ENCODE results near the gene SLBP. TPM values are rescaled to one million over a fixed set of nuclear protein-coding genes. Genes with fewer than 3 reads are reported as not detected.

The SLBP gene
- total and polyA plus RNA-seq, 2 donors (not counting 1 experiment from before 2014, with no cell fraction given) = 19.4 to 31.8 TPM

DNA sequence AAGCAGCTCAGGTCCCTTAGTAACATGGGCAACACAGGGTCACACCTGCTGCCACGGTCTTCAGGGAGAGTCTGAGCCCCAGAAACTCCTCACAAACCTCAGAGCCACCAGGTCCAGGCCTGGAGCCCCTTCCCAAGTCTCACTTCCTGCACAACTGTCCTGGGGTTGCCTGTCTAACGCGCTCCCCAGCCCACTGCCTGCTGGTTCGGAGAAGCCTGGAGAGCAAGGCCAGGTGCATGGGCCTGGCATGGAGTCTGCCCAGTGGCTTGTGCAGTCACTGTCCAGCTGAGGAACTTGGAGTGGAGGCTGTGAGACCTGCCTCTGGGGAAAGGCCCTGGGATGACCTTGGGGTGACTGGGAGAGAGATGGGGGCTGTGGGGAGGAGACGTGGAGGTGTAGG is 56.0 kb downstream of the SLBP start:
- TF ChIP-seq EZH2 (IDR thresholded peaks at IDR 0.05; ENCODE audit: borderline replicate concordance, insufficient read depth, low read depth, low read length, poor library complexity, severe bottlenecking) = no peak
- TF ChIP-seq, protein P1, sequence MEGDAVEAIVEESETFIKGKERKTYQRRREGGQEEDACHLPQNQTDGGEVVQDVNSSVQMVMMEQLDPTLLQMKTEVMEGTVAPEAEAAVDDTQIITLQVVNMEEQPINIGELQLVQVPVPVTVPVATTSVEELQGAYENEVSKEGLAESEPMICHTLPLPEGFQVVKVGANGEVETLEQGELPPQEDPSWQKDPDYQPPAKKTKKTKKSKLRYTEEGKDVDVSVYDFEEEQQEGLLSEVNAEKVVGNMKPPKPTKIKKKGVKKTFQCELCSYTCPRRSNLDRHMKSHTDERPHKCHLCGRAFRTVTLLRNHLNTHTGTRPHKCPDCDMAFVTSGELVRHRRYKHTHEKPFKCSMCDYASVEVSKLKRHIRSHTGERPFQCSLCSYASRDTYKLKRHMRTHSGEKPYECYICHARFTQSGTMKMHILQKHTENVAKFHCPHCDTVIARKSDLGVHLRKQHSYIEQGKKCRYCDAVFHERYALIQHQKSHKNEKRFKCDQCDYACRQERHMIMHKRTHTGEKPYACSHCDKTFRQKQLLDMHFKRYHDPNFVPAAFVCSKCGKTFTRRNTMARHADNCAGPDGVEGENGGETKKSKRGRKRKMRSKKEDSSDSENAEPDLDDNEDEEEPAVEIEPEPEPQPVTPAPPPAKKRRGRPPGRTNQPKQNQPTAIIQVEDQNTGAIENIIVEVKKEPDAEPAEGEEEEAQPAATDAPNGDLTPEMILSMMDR (IDR thresholded peaks at IDR 0.05) = no peak
- 90% methylated on average over 5 of the region's 5 CpGs for WGBS (ENCODE audit: insufficient coverage)
- Histone ChIP-seq H3K27me3 (replicated peaks in 1 of 4; ENCODE audit: control extremely low read depth in 1 of 4, control insufficient read depth in 3 of 4, insufficient read depth in 4 of 4, low read length in 3 of 4) (no peaks in the 10 kb centered on the region), H3K9ac (ENCODE audit: low read length) (no peak overlapping the region), H3K9me3 (ENCODE audit: control extremely low read depth in 1 of 3, control insufficient read depth in 2 of 3, insufficient read depth in 1 of 3, low read length in 2 of 3) (peaks cover 0 to 4% (median 0%) of the 10 kb centered on the region in 3 donors), H2AFZ (ENCODE audit: insufficient read depth, low read depth, low read length, poor library complexity, severe bottlenecking) (no peak overlapping the region), H4K20me1 (ENCODE audit: control insufficient read depth, insufficient read depth, low read length, poor library complexity, severe bottlenecking) (no peaks in the 10 kb centered on the region), H3K4me2 (replicated peaks; ENCODE audit: low read depth, low read length, poor library complexity, severe bottlenecking) (no peak overlapping the region), H3K36me3 (replicated peaks in 1 of 2; ENCODE audit: control extremely low read depth in 1 of 2, control insufficient read depth in 1 of 2, extremely low read depth in 1 of 2, insufficient read depth in 2 of 2, low read length in 1 of 2) (no peaks in the 10 kb centered on the region), H3K4me3 (ENCODE audit: control extremely low read depth in 1 of 5, extremely low read depth in 1 of 5, insufficient read depth in 1 of 5, low read depth in 2 of 5, low read length in 4 of 5) (no peak overlapping the region), H3K27ac (ENCODE audit: low read length in 2 of 2) (no peak overlapping the region), H3K4me1 (ENCODE audit: control insufficient read depth in 2 of 2, insufficient read depth in 2 of 2, low read length in 2 of 2) (no peaks in the 10 kb centered on the region), H3K79me2 (ENCODE audit: control insufficient read depth, insufficient read depth, low read length) (no peaks in the 10 kb centered on the region)
- no peak for ATAC-seq (ENCODE audit: low read depth)
- intact Hi-C loops (cut with micrococcal nuclease) = no loop called here
- ChIA-PET CTCF (no interaction called here), POLR2A (no interaction called here)
- H3K27ac Mint-ChIP-seq = no peak overlapping the region
- no peaks in the 10 kb centered on the region for H3K9me3 Mint-ChIP-seq (ENCODE audit: insufficient read depth)
- no peaks in the 10 kb centered on the region for H3K4me1 Mint-ChIP-seq
- no peaks in the 10 kb centered on the region for H3K27me3 Mint-ChIP-seq
- H3K4me3 Mint-ChIP-seq = no peak overlapping the region
- DNase-seq = no peak

DNA sequence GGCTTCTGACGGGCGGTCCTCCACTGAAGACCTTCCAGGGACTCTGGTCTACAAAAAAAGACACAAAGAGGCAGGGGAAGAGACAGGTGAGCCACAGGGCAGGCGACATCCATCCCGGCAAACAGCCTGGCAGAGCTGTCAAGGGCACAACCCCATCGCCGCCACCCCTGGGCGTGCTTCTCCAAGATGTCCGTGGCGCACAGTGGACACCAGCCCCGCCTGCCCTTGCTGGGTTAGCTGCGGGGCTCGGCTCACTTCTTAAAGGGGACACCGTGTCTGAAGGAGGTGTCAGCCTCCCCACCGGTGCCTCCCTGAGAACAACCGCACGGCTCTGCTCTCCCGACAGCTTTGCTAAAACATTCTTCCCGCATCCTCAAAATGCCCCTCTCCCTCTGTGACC is 56.4 kb downstream of the SLBP start:
- ChIA-PET CTCF (no interaction called here), POLR2A (no interaction called here)
- intact Hi-C loops (cut with micrococcal nuclease) = no loop called here
- no peak overlapping the region for H3K4me3 ChIP-seq (ENCODE audit: control extremely low read depth in 1 of 5, extremely low read depth in 1 of 5, insufficient read depth in 1 of 5, low read depth in 2 of 5, low read length in 4 of 5)
- no peak overlapping the region for H3K9ac ChIP-seq (ENCODE audit: low read length)
- H3K4me1 Mint-ChIP-seq = no peaks in the 10 kb centered on the region
- no peaks in the 10 kb centered on the region for H3K79me2 ChIP-seq (ENCODE audit: control insufficient read depth, insufficient read depth, low read length)
- no peaks in the 10 kb centered on the region for H3K4me1 ChIP-seq (ENCODE audit: control insufficient read depth in 2 of 2, insufficient read depth in 2 of 2, low read length in 2 of 2)
- H4K20me1 ChIP-seq (ENCODE audit: control insufficient read depth, insufficient read depth, low read length, poor library complexity, severe bottlenecking) = no peaks in the 10 kb centered on the region
- DNase-seq = no peak
- no peak overlapping the region for H3K4me2 ChIP-seq (replicated peaks; ENCODE audit: low read depth, low read length, poor library complexity, severe bottlenecking)
- no peak overlapping the region for H3K27ac Mint-ChIP-seq
- no peak overlapping the region for H3K27ac ChIP-seq (ENCODE audit: low read length in 2 of 2)
- no peaks in the 10 kb centered on the region for H3K36me3 ChIP-seq (replicated peaks in 1 of 2; ENCODE audit: control extremely low read depth in 1 of 2, control insufficient read depth in 1 of 2, extremely low read depth in 1 of 2, insufficient read depth in 2 of 2, low read length in 1 of 2)
- peaks cover 0 to 4% (median 0%) of the 10 kb centered on the region in 3 donors for H3K9me3 ChIP-seq (ENCODE audit: control extremely low read depth in 1 of 3, control insufficient read depth in 2 of 3, insufficient read depth in 1 of 3, low read length in 2 of 3)
- no peak overlapping the region for H3K4me3 Mint-ChIP-seq
- H3K27me3 Mint-ChIP-seq = no peaks in the 10 kb centered on the region
- H2AFZ ChIP-seq (ENCODE audit: insufficient read depth, low read depth, low read length, poor library complexity, severe bottlenecking) = no peak overlapping the region
- ATAC-seq (ENCODE audit: low read depth) = no peak
- no peaks in the 10 kb centered on the region for H3K27me3 ChIP-seq (replicated peaks in 1 of 4; ENCODE audit: control extremely low read depth in 1 of 4, control insufficient read depth in 3 of 4, insufficient read depth in 4 of 4, low read length in 3 of 4)
- 97% methylated on average over 18 of the region's 18 CpGs for WGBS (ENCODE audit: insufficient coverage)
- no peaks in the 10 kb centered on the region for H3K9me3 Mint-ChIP-seq (ENCODE audit: insufficient read depth)
- TF ChIP-seq EZH2 (IDR thresholded peaks at IDR 0.05; ENCODE audit: borderline replicate concordance, insufficient read depth, low read depth, low read length, poor library complexity, severe bottlenecking) = no peak
- TF ChIP-seq, protein P1 (IDR thresholded peaks at IDR 0.05) = no peak

All from B cell (primary cell).